HG02884 (cell line): Measurements from ENCODE around the gene FIBP.
A peak's percentile ranks its signal among the peaks of the same experiment; 100 is the strongest.

Source experiments
- ATAC-seq: cut with Tn5 transposase; IDR thresholded peaks from one replicate; pipeline ENCODE4 v1.9.1; 2021; ENCODE audit warnings: mild to moderate bottlenecking, moderate library complexity; ENCODE audit not compliant: unreplicated experiment

FIBP gene

DNA sequence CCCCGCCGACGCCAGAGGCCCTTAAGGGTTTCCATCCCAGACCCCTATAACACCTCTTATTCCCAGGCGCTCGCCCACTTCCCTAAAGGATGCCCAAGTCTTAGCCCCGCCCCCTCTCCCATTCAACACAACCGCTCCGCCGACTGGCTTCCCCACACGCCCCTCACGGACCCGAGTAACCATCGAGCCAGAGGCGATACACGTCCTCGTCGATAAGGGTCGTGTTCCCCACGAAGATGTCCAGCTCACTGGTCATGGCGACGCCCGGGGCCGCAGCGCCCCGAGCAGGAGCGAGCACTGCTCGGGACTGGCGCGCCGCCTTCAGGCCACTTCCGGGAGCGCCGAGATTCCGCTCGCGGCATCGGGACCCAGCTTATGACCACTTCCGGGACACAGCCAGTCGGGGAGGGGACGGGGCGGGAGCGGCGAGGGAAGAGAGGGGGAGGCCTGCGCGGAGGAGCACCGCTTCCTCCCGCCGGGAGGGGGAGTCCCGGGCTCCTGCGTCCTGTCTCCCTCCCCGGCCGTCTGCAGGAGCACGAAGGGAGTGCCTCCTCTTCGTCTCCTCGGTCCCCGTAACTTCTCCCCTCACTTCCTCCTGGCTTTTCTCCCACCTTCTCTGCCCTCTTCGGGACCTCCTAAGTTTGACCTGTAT, at the start of gene FIBP:
FIBP (minus strand) TSS at position 309 of the 652 bp plus-strand sequence; CDS start at position 256, 53 bp downstream.
- ATAC-seq, result peak; percentile 37

DNA sequence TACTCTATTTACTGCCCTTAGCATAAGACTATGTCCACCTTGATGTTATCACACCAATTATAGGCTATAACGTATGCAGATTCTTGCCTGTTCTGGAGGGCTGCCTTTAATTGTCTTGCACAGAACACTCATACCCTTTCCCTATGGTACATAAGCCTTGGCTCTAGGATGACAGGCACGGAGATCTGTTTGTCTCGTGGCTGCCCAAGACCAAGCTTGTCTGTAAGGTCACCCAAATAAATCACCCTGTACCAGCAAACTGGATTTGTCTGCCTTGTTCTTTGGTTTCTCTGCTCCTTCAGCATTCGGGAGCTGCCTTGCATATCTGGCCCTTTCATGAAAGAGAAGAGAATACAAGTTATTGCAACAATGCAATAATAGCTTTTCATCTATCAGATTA, 49.5 kb upstream of the FIBP start:
- ATAC-seq, result no peak

DNA sequence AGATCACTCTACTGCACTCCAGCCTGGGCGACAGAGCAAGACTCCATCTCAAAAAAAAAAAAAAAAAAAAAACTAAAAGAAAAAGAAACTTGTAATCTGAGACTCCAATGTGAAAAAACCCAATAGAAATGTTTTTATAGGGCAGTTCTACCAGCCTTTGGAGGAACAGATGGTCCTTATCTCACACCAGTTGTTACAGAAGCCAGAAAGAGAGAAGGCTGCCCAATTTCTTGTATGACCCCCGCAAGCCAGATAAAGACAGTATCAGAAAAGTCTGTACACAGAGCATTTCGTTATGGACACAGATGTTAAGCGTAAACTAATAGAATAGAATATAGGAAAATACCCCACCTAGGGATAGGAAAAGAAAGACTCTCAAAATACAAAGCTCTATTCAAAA, 45.7 kb upstream of the FIBP start:
- no peak for ATAC-seq

DNA sequence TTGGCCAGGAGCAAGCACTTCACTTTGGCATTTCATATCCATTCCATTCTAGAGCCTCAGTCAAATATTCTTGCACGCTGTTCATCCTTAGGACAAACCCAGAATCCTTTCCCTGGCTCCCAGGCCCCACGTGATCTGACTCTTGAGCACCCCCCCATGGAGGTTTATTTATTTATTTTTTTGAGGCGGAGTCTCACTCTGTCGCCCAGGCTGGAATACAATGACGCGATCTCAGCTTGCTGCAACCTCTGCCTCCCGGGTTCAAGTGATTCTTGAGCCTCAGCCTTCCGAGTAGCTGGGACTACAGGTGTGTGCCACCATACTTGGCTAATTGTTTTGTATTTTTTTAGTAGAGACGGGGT, 44.3 kb upstream of the FIBP start:
- ATAC-seq, result no peak

DNA sequence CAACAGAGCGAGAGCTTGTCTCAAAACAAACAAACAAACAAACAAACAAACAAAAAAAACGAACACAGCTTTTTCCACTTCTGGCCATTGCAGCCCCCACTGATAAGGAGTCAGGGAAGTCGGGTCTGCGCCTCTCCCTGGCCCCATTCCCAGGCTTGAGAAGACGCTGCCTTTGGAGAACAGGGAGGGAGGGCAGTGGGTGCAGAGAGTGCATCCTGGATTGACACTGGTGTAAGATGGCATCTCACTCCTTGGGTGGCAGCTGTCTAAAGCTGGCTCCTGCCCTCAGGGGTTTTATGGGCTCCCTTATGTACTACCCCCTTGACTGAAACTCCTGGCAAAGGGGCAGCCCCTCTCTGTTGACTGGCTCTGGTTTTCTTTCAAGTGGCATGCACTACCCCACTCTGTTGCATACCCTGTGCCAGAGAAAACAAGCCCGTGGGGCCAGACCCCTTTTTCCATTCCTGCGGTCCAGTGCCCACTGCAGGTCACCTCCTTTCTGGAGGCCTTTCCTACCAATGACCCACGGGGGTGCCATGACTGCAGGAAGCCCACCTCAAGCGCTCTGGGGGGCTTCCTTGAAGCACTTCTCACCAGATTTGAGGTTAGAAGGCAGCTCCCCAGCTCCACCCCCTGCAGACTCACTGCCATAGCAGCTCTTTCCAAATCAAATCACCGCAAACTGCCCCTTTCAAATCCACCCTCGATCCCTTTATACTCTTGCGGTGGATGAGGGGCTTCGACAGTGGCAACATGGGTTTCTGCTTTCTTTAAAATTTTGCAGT, 43.7 kb upstream of the FIBP start:
- no peak for ATAC-seq

DNA sequence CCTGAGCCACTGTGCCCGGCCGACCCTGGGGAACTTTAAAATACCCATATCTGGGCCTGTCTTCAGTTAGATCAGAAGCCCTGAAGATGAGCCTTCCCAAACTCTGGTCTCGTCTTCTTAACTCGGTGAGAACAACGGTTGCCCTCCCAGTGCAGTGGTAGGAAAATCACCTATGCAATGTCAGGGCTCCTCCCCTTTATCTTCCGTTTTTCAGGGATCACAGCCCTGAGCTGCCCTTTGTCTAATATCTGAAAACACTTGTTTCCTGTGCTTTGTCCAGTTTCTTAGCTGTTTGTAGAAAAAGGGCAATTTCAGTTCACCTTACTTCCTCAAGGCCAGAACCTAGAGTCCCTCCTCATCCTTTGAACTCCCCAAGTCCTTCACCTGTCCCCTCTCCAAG, 40.4 kb upstream of the FIBP start:
- ATAC-seq, result no peak

DNA sequence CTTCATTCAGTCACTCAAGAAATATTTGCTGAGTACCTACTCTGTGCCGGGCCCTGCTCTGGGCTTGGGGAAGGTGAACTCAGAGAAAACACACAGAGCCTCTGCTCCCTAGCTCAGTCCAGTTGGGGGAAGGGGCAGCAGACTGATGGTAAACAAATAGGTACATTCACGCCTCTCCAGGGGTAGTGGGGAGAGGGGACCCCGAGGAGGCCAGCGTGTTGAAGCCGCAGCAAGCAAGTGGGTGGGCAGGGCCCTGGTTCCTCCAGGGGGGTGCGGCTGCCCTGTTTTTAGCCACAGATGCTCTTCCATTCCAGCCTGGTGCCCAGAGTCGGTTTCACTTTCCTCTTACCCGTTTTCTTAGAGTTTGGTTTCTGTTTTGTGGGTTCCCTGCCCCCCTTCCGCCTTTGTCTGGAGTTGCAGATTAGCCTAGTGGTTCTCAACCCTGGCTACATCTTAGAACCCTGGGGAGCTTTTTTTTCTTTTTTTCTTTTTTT, 39.7 kb upstream of the FIBP start:
- peak; percentile 52 for ATAC-seq

DNA sequence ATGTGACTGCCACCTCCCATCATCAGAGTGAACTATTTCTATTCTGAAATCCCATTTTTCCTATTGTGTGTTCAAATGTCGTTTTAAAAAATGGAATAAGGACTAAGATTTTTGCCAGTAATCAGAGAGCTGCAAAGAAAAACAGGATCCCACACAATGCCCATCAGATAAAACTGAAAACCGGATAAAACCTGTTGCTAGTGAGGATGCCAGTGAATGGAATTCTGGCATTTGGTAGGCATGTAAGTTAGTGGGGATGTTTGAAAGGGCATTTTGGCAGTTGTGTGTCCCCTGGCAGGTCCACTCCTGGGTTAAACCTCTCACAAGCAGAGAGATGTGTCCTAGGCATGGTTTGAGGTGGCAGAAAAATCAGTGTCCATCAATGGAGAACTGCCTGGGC, 37.1 kb upstream of the FIBP start:
- ATAC-seq, result no peak

DNA sequence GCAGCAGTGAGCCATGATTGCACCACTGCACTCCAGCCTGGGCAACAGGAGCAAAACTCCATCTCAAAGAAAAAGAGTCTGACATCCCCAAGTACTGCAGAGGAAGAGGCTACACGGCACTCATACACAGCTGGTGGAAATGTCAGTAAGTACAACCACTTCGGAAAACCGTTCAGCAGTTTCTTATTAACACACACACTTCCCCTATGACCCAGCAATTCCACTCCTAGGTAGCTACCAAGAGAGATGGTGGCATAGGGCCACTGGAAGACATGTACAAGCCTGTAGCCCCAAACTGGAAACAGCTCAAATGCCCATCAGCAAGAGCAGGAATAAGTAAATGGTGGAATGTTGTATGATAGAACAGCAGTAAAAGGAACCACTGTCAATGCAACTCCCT, 34.3 kb upstream of the FIBP start:
- no peak for ATAC-seq

DNA sequence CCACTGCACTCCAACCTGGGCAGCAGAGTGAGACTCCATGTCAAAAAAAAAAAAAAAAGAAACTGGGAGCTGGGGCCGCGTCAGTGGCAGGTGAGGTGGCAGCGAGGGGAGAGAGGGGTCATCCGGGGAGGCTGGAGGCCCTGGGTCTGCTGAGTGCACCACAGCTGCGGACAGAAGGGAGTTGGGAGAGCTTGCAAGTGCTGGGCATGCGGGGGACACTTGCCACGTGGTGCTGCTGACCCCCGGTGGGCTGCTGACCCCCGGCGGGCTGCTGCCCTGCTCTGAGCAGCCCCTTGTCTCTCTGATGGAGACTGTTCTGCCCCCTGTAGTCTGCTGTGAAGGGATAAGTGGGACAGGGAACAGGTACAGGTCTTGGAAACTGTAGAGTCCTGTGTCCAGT, 33.6 kb upstream of the FIBP start:
- ATAC-seq, result no peak

DNA sequence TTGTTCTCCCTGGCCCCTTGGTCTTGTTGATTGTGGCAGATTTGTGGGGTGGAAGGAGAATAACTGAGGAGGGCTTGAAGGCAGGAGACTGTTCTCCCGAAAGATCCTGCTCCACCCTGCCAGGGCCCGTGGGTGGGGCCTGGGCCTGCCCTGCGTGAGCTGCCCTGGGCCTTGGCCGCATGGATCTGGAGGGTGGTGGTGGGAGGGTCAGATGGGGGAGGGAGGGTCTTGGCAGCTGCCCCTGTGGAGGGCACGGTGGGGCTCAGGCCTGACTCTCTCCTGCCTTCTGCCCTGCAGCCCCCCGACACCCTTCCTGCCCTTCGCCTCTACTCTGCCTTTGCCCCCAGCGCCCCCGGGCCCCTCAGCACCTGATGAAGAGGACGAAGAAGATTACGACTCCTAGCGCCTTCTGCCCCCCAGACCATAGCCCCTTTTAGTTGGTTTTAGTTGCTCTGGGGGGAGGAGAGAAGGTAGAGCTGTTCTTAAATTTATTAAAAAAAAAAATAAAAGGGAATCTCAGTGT, 32.8 kb upstream of the FIBP start:
- ATAC-seq, result no peak

DNA sequence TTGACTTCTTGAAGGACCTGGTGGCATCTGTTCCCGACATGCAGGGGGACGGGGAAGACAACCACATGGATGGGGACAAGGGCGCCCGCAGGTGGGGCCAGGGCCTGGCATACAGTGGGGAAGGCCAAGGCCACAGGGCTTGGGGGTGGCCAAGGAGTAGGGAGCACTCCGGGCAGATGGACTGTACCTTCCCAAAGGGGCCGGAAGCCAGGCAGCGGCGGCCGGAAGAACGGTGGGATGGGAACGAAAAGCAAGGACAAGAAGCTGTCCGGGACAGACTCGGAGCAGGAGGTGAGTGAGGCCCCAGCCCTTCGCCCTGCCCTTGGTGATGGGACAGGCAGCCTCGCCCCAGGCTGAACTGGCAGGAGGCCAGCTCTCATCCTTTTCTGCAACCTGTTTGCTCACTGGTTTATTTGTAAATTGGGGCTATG, 32.1 kb upstream of the FIBP start:
- no peak for ATAC-seq

DNA sequence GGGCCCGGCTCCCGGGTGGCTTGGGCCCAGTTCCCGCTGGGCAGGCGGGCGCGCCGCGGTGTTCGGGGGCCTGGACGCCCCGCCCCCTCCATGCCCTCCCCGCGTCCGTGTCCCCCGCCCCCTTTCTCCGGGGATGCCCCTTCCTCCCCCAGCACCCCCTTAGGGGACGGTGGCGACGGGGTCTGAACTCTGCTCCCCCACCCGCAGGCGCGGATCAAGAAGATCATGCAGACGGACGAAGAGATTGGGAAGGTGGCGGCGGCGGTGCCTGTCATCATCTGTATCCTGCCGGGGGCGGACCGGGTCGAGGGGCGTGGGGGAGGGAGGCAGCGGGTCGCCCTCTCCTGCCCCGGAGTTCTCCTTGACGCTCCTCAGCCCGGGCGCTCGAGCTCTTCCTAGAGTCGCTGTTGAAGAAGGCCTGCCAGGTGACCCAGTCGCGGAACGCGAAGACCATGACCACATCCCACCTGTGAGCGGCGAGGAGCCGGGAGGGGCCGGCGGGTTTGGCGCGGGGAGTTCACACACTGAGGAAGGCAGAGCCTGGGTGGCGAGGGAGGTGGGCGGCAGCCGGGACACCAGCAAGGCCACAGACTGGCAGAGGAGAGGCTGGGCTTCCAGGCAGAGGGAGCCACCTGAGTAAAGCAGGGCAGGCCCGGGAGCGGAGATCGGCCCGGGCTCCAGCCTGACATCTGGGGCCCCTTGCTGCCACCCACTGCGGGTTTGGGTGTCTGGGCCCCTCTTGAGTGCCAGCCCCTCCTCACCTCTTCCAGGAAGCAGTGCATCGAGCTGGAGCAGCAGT, 31.5 kb upstream of the FIBP start:
- ATAC-seq, result peak; percentile 35

DNA sequence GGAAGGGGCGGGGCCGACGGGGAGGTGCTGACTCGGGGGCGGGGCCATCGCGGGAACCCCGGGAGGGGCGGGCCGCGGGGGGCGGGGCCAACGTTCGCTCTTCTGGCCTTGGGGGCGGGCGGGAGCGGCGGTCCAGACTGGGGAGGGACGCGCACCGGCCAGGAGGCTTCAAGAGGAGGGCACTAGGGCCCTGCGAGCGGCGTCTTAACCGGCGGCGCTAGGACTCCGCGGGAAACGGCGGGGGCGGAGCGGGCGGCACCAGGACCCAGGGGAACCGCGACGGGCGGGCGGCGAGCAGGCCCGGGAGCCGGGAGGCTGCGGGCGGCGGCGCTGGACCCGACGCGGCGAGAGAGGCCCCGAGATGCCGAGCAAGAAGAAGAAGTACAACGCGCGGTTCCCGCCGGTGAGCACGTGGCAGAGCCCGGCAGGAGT, 30.9 kb upstream of the FIBP start, which contains the start of gene DRAP1:
DRAP1 (plus strand) TSS at position 286 of the 432 bp plus-strand sequence; CDS start at position 362, 76 bp downstream.
- ATAC-seq, result peak; percentile 82

DNA sequence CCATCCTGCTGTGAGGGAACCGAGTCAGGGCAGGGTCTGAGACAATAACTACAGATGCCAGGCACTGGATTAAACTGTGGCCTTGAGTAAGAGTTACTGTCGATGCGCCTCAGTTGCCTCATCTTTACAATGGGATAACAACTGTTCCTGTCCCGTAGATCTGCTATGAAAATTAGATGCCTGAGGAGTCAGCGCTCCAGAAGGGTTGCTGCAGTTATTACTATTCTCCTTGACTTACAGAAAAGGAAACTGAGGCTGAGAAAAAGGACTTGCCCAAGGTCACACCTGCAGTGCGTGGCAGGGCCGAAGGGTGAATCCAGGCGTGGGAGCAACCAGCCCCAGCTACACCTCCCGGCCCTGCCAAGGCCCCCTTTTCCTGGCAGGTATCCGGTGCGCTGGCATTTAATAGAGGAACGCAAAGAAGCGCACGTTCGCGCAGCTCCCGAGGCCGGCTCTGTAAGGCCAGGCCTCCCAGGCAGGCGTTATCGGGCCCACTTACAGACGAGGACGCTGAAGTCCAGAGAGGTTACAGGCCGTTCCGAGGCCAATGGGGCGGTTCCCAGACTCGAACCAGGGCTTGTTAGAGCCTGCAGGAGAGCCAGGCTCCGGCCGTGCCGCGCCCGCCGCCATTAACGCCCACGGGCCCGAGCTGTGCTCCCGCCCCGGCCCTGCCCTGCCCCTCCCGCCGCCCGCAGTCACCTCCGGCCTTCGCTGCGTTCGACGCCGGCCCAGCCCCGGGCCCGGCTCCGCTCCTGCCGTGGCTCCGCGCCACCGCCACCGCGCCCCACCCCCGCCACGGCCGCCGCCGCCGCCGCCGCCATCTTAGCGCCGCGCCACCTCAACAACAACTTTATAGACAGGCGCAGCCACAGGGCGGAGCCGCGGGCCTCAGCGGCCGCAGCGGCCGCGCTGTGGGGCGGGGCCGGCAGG, 30.2 kb upstream of the FIBP start, which contains the start of gene C11orf68:
C11orf68 (minus strand) TSS at position 852 of the 930 bp plus-strand sequence; CDS start at position 821, 31 bp downstream.
- ATAC-seq, result peak; percentile 43

DNA sequence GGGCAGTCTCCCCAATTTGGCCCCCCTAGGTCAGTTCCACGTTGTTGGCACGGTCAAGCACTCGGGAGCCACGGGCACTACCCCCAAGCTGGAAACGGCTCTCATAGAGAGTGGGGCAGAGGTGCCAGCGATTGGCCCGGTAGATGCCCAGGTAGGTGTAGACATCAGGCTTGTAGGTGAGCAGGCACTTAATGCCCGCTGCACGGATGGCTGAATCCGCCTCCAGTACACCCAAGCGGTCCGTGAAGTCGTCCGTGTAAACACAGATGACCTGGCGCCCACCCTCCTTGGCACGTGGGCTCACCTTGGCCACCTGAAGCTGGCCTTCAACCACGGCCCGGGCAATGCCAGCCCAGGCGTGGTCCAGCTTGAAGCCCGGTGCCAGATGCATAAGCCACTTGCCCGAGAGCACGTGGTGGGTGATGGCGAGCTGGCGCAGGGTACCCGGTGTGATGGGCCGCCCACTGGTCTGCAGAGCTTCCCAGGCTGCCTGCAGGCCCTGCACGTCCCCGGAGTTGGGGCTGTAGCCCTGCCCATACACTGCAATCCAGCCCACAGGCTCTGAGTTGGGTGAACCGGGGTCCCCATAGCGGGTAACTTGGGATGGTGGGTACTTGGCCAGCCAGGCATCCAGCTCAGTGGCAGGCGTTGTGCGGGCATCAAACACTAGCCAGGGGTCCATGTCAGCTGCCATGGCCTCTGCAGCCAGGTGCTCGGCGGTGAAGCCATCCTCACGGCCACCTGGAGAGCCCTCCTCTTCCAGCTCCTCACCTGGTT, 29.4 kb upstream of the FIBP start:
- ATAC-seq, result no peak

DNA sequence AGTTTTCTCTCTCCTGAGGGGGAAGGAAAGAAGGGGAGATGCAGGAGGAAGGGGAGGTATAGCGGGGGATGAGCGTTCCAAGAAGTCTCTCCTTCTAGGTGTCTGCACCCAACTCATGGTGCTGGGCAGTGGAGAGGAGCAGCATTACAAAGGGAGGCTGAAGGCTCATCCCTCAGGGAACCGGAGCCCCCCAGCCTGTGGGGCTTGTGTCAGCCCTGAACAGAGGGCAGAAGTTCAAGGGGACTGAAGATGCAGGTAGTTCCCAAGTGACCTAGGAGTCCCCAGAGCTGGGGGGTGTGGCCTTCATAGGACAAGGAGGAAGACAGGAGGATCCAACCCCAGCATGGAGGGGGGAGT, 28.8 kb upstream of the FIBP start:
- ATAC-seq, result no peak

DNA sequence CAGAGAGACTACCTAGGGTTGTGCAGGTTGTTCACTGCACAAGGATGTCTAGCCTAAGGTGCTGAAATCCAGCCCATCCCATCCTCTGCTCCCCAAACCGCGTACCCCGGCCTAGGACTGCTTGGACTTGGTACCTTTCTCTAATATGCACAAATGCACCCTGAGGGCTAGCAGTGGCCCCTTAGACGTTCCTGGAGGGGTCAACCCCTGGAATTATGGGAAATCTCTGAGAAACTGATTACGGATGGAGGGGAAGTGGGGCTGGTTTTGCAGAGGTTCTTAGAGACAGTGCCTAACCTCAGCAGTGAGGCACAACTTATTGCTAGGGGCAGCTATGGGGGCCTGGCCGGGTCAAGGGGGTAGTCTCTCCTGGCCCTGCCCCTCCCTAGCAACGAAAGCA, 28.1 kb upstream of the FIBP start:
- no peak for ATAC-seq

DNA sequence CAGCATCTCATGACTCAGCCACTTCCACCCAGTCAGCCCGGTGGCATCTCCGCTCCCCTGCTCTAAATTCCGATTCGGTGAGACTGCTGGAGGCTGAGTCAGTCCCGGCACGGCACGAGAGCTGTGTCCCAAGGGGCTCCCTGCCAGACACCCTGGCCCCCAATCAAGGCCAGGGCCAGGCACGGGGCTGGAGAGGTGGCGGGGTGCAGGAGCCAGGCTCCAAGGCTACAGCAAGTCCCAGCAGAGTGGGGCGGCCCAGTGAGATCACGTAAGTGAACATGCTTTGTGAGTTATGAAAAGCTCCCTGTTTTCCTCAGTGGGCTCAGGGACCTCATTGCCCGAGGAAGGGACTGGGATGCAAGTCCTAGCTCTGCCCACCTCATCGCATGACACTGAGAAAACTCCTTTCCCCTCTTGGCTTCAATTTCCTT, 27.6 kb upstream of the FIBP start:
- ATAC-seq, result no peak
